HG03159 (cell line): ENCODE data around the gene KREMEN1.

Experiments used
- ATAC-seq: cut with Tn5 transposase; IDR thresholded peaks from one replicate; pipeline ENCODE4 v1.9.1; 2021; ENCODE audit warnings: mild to moderate bottlenecking, moderate library complexity; ENCODE audit not compliant: unreplicated experiment

Gene KREMEN1

DNA sequence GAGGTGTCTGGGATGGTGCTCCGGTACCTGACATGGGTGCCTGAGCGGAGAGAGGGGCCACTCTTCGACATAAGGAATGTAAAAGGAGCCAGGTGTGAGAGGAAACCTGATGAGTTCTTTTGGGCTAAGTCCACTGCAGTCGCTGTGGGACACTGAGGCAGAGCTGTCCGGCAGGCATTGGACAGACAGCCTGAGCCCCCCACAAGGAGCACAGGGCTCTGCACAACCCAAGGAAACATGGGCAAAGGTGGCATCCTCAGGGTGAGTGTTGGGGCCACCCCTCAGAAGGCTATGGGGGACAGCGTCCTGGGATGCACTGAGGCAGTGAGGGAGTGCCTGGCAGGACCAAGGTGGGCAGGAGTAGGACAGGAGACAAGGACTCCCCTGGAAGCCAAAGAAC is 75.2 kb downstream of the KREMEN1 start:
- no peak for ATAC-seq

DNA sequence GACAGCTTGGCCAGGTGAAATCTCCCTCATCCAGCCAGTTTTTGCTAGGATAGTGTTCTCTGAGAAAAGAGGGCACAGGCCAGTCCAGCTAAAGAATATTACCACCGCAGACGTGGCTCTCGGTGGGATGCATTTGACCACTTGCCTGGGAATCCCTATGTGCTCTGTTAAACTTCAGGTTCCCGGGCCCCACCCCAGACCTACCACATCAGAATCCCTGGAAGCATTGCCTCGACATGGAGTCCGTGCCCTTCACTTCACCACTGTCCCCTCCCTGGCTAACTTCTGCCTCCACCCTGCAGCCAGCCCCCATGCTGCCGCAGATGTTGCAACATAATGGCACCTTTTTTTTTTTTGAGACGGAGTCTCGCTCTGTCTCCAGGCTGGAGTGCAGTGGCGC is 76.0 kb downstream of the KREMEN1 start:
- no peak for ATAC-seq

DNA sequence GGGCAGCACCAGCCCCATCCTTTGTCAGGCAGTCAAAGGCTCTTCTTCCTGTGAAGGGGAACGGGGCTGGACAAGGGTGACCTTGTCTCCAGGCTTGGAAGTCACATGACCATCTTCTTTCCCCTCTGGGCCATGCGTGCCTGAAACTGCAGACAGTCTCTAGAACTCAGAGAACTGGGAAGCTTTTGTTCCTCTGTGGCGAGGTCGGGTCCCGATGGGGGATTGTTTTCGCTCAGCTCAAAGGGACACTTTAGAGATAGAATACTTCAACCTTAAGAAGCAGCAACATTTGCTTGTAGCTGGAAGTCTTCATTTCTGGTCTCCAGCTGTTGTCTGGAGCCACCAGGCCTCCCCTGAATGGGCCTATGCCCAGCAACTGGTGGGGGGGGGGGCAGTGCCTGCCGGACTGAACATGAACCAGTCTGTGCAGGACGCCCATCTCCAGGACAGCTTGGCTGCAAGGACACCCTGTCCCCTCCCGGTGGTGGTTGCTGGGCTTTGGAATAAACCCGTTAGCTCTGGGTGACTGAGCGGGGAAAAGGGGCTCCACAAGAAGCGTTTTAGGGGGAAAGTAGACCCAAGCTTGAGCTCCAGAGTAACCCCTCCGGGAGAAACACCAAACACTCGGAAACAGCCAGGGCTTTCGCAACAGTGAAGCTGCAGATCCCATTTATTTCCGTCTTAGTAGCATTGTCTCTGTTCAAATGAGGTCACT is 77.2 kb downstream of the KREMEN1 start:
- no peak for ATAC-seq

DNA sequence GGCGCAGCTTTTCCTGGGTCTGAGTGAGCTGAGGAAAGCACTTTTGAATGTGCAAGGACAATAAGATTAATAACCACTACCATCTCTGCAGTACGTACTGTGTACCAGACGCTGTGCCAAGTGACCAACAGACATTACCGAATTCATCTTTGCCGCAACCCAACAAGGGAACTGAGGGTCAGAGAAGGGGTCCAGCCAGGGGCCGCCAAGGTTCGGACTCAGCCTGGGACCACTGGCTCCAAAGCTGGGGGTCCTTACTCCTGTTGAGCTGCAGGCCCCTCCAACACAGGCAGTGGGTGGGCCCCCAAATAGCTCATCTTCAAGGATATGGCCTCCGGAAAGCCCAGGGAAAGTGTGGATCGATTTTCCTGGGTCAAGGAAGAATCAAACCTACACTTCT is 77.9 kb downstream of the KREMEN1 start:
- ATAC-seq: no peak

DNA sequence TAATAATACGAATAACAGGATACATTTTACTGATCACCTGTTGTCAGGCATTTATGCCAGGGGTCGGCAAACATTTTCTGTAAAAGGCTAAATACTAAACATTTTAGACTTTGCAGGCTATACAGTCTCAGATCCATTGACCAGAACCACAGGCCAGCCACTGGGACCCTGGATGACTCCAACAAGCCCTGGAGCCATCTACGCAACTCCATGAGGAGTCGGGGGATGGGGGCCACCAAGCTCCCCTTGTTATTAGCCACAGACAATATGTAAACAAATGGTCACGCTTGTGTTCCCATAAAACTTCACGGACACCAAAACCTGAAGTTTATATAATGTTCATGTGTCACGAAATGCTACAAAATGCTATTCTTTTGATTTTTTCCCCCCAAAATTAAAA is 78.5 kb downstream of the KREMEN1 start:
- no peak for ATAC-seq

DNA sequence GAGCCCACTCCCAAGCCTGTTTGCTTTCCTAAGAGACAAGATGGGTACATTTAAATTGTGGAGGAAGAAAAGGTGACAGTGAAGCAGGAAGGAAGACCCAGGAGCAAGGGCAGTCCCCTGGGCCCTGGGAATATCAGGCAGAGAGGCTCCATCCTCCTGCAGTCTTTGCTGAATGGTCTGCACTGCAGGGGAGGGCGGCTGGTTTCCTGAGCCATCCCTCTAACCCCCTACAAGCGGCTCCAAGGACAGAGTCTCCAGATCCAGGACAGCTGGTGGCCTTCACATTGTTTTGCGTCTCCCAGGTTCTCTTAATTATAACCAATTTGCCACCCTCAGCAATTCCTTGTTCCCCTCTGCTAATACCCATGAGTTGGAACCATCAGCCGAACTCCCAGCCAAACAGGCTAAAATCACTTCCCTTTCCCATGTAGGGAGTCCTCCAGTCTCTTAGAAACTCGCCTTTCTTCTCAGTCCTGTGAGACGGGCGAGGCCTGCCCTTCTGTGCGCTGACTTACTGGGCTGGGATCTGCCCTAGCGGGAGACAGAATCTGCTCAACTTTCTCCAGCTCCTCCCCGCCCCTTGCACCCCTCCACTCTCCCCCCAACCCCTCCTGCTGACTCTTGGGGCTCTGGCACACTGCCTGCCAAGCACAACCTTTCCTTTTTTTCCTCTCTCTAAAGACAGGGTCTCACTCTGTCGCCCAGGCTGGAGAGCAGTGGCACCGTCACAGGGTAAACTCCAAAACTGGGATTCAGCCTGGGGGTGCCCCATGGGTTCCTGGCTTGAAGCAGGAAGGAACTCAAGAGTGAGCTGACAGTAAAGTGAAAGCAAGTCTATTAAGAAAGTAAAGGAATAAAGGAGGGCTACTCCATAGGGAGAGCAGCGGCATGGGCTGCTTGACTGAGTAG is 79.5 kb downstream of the KREMEN1 start:
- ATAC-seq: no peak

DNA sequence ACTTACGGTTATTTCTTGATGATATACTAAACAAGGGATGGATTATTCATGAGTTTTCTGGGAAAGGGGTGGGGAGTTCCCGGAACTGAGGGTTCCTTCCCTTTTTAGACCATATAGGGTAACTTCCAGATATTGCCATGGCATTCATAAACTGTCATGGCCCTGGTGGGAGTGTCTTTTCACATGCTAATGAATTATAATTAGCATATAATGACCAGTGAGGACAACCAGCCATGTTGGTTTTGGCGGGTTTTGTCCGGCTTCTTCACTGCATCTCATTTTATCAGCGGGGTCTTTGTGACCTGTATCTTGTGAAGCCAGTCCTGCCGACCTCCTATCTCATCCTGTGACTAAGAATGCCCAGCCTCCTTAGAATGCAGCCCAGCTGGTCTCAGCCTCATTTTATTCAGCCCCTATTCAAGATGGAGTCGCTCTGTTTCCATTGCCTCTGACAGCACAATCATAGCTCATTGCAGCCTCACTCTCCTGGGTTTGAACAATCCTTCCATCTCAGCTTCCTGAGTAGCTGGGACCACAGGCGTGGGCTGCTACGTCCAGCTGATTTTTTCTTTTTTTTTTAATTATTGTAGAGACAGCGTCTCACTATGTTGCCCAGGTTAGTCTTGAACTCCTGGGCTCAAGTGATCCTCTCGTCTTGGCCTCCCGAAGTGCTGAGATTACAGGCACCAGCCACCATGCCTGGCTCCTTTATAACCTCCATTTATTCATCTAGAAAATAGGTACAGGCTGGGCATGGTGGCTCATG is 80.3 kb downstream of the KREMEN1 start:
- no peak for ATAC-seq

DNA sequence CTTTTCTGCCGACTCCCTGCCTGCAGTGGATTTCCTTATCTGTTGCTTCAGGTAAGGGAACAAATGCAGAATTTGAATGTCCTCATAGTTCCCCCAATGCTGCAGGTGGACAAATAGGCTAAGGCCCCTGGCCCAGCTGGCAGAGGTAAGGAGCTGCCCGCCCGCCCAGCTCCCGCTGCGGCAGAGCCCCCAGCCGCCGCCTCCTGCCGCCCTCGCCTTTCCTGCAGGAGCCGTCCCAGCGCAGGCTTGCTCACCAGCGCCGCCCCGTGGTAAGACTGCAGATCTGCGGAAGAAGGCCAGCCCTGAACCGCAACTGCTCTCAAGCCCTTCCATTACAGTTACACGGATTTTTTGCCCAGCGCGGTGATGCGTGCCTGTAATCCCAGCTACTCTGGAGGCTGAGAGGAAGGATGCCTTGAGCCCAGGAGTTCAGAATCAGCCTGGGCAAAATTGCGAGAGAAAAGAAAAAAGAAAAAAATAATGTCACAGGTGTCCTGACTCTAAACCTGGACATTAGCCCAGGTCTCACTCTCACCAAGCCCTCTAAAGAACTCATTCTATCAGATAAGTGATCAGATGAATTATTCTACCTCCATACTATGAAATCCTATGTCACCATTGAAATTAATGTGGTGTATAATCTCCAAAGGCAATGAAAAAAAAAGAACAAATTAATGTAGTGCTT is 81.7 kb downstream of the KREMEN1 start:
- no peak for ATAC-seq

DNA sequence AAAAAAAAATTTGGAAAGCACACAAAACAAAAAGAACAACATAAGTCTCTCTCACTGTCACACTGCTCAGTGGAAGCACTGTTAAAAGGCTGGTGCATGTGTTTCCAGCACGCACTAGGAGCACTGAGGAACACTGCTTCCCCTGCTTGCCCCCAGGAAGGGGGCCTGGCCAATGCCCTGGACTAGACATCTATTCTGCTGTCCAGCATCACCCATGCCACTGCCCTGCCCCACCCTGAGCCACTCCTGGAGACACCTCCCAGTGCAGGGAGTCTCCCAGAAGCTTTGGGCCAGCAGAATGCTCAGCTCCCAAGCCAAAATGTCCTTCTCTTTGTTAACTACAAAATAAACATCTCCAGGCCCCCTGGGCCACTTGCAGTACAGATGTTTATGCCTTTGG is 83.1 kb downstream of the KREMEN1 start:
- no peak for ATAC-seq

DNA sequence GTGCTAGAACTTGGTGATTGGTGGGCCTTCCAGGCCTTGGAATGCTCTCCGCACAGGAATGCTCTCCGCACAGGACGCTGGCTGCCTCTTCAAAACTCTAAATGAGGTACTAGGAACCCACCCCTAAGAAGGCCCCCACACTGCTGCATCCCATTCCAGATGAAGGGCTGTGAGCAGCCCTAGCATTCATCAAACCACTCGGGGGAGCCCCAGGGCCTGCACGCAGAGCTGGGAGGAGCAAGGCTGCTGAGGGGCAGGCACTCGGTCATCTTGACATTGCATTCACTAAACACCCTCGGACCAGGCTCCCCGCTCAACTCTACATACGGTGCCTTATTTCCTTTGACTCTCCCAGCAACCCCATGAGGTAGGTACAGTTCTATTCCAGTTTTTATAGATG is 83.7 kb downstream of the KREMEN1 start:
- ATAC-seq: no peak

DNA sequence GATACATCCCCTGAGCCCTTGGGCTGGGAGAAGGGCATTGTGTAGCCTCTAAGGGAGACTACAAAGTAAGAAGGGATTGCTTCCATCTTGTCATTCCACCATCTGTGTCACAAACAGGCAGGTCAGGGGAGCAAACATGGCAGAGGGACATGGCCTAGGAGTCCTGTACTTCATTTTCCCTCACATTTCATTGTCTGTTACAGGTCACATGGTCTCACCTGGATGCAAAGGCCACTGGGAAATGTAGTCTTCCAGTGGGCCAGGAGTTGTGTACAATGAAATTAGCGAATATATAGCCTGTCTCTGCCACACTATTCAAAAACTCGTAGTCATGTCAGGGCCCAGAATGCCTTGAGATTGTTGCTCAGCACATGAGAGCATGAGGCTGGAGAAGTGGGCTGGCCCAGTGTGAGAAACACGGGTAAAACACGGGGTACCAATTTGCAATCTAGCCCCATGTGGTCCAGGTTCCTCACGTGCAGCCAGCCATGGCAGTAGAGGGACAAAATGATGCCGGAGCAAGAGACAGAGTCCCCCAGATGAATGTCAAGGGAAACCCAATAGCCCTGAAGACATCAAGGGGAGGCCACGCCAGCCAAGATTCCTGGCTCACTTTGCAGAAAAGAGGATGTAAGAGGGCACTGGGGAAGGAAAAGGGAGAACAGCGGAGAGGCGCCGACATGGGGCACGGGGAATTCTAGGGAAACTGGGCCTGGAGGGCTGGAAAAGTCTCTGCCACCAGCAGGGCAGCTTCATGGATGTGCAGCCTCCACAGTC is 85.1 kb downstream of the KREMEN1 start:
- ATAC-seq: no peak

DNA sequence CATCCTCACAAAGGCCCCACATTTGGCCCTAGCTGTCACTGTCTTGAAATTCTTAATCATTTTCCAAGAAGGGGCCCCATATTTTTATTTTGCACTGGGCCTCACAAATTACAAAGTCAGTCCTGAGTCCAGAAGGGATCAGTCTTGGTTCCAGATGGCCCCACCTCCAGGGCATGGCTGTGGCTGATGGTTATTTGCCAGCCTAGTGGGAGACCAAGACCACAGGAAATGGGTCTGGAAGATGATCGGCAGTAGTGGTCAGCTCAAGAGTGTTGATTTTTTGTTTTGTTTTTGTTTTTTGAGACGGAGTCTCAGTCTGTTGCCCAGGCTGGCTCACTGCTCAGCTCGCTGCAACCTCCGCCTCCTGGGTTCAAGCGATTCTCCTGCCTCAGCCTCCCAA is 85.7 kb downstream of the KREMEN1 start:
- no peak for ATAC-seq

DNA sequence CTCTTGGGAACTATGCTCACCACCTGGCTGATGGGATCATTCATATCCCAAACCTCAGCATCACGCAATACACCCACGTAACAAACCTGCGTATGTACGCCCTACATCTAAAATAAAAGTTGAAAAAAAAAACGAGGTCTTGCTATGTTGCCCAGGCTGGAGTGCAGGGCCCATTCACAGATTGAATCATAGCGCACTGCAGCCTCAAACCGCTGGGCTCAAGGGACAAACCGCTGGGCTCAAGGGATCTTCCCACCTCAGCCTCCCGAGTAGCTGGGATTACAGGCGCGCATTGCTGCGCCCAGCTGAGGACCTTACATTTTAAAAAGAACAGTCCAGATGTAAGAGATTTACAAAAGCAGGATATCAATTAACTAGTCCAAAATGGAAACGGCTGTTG is 91.0 kb downstream of the KREMEN1 start:
- ATAC-seq: no peak

DNA sequence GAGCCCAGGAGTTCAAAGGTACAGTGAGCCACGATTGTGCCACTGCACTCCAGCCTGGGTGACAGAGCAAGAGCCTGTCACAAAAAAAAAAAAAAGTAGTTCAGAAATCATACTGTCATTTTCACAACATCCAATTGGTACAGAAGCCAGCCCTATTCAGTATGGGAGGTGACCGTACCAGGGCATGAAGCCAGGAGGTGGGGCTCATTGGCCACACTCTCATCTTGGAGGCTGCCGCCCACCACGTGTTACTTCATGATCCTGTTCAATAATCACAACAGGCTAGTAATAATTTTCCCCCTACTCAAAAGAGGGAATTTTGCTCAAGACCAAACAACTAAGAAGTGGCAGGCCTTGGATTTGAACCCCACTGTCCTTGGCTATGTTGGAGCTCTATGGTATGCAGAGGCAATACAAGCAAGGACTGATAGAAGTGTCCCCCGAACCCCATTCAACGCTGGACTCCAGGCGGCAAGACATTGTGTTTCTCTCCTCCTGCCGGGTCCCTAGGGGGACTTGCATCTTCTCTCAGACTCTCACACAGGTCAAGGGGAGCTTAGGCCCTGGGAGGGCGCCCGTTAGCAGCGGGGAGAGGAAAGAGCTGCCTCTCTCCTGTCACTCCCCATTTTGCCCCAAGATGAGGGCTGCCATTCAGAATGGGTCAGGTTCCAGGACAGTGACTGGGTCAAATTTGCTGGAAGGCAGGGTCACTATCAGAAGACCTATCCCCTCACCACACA is 92.7 kb downstream of the KREMEN1 start:
- ATAC-seq: no peak

DNA sequence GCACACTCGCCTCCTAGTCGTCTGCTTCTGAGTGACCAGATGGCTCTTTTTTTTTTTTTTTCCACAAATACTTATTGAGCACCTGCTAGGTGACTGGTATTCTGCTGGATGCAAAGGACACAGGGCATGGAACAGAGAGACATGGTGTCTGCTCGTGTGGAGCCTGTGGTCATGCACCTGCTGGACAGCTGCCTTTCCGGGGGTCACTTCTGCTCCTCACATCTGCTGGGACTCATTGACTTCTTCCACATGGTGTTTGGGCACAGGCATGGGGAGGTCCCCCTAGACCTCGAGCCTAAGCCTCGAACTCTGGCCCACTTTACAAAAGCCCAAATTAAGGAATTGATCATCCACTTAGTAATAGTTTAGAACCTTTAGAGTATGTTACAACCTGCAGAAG is 93.3 kb downstream of the KREMEN1 start:
- no peak for ATAC-seq

DNA sequence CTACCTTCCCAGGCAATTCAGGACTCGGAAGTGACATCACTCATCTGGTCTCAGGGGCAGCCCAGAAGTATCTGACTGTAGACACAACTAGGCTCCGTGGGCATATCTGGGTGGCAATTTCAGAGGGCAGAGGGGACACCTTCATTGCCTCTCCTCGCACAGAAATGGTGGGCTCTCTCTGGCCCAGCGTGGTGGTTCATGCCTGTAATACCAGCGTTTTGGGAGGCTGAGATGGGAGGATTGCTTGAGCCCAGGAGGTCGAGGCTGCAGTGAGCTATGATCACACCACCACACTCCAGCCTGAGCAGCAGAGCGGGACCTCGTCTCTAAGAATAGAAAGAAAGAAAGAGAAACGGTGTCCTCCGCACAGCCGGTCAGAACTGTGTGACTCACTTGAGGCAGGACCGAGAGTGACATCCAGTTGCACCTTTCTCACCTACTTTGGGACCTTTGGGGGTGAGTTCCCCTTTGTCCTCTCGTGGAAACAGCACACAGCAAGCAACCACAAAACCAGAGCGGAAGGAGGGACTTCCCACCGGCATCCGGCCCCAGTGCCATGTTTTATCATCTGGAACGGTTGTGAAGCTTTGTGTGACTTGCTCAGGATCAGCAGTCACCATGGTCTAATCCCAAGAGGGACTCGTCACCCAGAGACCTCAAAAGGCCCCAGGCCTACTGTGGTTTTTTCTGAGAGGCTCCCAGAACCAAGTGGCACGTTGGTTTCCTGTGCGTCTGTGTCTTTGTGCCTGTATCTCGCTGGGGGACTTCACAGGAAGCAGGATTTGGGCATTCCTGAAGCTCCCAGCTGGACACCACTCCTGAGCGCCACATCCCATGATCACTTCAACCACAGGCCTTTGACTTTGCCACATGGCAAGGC is 94.4 kb downstream of the KREMEN1 start:
- ATAC-seq: peak; percentile 96

DNA sequence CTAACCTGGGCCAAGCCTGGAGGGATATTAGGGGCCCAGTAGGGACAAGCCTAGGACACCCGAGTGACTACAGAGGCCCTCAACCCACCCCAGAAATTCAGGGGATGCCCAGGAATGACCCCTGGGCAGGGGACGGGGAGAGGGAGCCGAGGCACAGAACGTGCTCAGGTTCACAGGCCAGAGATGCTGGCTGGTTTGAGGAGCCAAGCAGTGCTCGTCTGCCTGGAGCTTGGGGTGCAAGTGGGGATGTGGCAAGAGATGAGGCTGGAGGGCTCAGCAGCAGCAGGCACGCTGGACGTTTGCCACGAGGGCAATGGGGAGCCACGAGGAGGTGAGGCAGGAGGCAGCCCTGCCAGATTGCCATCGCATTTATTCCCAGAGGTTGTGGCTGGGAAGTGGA is 98.9 kb downstream of the KREMEN1 start:
- ATAC-seq: no peak

DNA sequence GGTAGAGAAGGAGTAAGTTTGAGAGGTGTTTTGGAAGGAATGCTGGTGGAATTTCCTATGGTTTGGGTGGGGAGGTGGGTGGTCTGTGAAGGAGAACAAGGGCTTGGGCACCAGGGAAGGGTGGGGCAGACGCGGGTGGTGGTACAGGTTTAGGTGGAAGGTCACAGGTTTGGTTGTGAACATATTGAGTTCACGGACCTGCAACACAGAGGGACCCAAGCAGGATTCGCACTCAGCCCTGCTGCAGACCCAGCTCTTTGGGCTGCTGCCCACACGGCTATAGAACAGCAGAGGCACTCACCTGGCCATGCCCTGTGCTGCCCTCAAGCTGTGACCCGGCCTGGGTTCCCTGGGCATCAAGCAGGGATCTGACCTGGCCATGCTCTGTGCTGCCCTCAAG is 99.4 kb downstream of the KREMEN1 start:
- no peak for ATAC-seq
